Spleen (tissue), 7 donors: ENCODE measurements around the gene PGP.

Experiments
- POLR2A ChIP-seq, 3 donors: fragments of 450-650 bp; IDR thresholded peaks; one replicate each; pipeline ENCODE4 v1.5.1; 2017; ENCODE audit warnings: antibody characterized with exemption in 3 of 3, mild to moderate bottlenecking in 1 of 3
- TF ChIP-seq, protein P1 (sequence below), 11 experiments: fragments of 200-600 bp in 7 of 11; fragments of 450-650 bp in 4 of 11; sonication (generic) in 4 of 11; IDR thresholded peaks in 8 of 11; conservative IDR thresholded peaks in 3 of 11; 1 replicate in 7 of 11; 2 replicates in 4 of 11; pipeline versions ENCODE4 v1.4.0 to v1.8.0; 2016 to 2021; ENCODE audit warnings: antibody characterized with exemption in 11 of 11, inconsistent platforms in 4 of 11, mild to moderate bottlenecking in 1 of 11
- donor health status: DM: no; HTN: no; CAD: no; lungs with moderate emphysema.
- donor health status: DM: no; HTN: no; CAD: no.
- donor health status: DM: no; HTN: no; CAD: no.

DNA sequence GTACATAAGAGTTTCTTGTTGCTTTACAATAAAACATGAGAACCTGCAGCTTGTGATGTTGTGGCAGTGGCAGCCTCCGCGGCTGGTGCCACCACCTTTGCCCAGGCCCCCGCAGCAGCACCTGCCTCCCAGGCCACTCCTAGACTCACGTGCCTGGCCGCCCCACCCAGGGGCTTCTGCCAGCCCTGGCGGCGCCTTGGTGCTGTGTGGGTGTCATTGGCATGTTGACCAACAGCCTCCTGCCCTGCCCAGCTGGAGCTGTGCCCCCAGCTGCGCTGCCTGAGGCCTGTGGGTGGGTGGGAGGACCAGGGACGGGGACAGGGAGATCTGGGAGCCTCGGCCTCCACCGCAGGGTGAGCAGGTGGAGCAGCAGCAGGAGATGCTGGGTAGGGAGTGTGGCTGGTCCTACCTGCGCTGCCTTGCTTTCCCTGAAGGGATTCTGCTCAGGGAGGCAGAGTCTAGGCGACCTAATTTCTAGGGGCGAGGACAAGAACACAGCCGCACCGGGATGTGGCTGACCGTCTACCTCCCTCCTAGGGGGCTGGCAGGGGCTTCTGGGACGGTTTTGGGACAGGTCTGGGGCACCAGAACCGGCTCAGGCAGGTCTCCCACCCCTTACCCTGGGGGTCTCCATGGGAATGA lies 21.2 kb upstream of the PGP start:
- TF ChIP-seq, protein P1, sequence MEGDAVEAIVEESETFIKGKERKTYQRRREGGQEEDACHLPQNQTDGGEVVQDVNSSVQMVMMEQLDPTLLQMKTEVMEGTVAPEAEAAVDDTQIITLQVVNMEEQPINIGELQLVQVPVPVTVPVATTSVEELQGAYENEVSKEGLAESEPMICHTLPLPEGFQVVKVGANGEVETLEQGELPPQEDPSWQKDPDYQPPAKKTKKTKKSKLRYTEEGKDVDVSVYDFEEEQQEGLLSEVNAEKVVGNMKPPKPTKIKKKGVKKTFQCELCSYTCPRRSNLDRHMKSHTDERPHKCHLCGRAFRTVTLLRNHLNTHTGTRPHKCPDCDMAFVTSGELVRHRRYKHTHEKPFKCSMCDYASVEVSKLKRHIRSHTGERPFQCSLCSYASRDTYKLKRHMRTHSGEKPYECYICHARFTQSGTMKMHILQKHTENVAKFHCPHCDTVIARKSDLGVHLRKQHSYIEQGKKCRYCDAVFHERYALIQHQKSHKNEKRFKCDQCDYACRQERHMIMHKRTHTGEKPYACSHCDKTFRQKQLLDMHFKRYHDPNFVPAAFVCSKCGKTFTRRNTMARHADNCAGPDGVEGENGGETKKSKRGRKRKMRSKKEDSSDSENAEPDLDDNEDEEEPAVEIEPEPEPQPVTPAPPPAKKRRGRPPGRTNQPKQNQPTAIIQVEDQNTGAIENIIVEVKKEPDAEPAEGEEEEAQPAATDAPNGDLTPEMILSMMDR (IDR thresholded peaks at IDR 0.05 in 8 of 11, conservative IDR thresholded peaks at IDR 0.05 in 3 of 11): no peak
- no peak for TF ChIP-seq POLR2A (IDR thresholded peaks at IDR 0.05)
